ENCODE results near the gene KRIT1.

The KRIT1 gene

DNA sequence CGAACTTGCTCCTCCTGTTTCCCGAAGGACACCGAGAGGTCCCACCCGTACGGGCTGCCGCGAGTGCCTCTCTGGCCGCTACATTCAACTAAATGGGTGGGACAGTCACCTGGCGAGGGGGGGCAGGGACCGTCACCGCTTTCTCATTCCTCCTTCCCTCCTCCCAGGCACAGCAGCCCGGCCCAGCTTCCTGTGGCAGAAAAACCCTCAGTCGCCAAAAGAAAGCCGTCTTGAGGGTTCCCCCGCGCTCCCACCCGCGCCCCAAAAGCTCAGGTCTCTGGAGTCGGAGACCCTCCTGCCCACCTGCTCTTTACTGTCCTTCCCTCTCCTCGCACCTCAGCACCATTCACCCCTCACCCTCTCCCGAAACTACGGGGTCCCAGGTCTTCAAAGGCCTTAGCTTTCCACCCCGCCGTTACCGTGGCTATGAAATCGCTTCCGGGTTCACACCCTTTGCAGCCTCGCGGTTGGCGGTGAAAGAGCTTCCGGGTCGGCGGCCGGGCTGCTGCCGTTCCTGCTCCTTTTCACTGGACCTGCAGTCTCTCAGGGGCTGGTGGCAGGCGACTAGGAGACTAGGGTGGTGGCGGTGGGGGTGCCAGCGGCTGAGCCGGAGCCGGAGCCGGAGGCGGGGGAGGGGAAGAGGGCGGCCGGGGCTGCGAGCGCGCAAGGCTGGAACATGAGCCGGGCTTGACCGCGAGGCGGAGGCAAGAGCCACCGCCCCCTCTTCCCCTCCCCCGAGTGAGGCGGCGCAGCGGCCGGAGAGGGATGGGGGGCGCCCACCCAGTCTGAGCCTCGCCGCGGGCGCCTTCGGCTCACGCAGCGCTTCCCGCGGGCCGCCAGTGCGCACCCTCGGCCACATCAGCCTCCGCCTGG, at the start of gene KRIT1, which contains the start of gene ANKIB1:
Gene KRIT1, minus strand, starts transcription at position 428 of the 873 bp plus-strand sequence. CDS start 3,779 bp downstream, outside the sequence.
Gene ANKIB1, plus strand, starts transcription at position 488 of the 873 bp plus-strand sequence. CDS start 49,005 bp downstream, outside the sequence.
- Histone ChIP-seq H3K9me3 (ENCODE audit: control insufficient read depth, insufficient read depth, low read length) (no peaks in the 10 kb centered on the region), H3K4me1 (ENCODE audit: control insufficient read depth, insufficient read depth, low read length) (no peaks in the 10 kb centered on the region), H3K36me3 (ENCODE audit: control insufficient read depth, insufficient read depth, low read length) (no peaks in the 10 kb centered on the region), H3K27me3 (ENCODE audit: control insufficient read depth, insufficient read depth, low read length) (no peaks in the 10 kb centered on the region), H3K27ac (ENCODE audit: low read length) (no peak within 1 kb of the TSS), H3K4me3 (ENCODE audit: low read length) (peak within 1 kb of the TSS; percentile 89)
- peak; percentile 71 for DNase-seq (ENCODE audit: low read depth, low spot score)
- WGBS (ENCODE audit: insufficient coverage, insufficient read length), result no CpG with 5 or more reads among the region's 71 CpGs

GRCh38 chr7:92295391-92295790, 49.7 kb upstream of the KRIT1 start:
- Histone ChIP-seq H3K27ac (ENCODE audit: low read length) (no peak overlapping the region), H3K27me3 (ENCODE audit: control insufficient read depth, insufficient read depth, low read length) (no peaks in the 10 kb centered on the region), H3K36me3 (ENCODE audit: control insufficient read depth, insufficient read depth, low read length) (no peaks in the 10 kb centered on the region), H3K9me3 (ENCODE audit: control insufficient read depth, insufficient read depth, low read length) (no peaks in the 10 kb centered on the region), H3K4me1 (ENCODE audit: control insufficient read depth, insufficient read depth, low read length) (no peaks in the 10 kb centered on the region), H3K4me3 (ENCODE audit: low read length) (no peak overlapping the region)
- no CpG with 5 or more reads among the region's 1 CpG for WGBS (ENCODE audit: insufficient coverage, insufficient read length)
- DNase-seq (ENCODE audit: low read depth, low spot score), result no peak

DNA sequence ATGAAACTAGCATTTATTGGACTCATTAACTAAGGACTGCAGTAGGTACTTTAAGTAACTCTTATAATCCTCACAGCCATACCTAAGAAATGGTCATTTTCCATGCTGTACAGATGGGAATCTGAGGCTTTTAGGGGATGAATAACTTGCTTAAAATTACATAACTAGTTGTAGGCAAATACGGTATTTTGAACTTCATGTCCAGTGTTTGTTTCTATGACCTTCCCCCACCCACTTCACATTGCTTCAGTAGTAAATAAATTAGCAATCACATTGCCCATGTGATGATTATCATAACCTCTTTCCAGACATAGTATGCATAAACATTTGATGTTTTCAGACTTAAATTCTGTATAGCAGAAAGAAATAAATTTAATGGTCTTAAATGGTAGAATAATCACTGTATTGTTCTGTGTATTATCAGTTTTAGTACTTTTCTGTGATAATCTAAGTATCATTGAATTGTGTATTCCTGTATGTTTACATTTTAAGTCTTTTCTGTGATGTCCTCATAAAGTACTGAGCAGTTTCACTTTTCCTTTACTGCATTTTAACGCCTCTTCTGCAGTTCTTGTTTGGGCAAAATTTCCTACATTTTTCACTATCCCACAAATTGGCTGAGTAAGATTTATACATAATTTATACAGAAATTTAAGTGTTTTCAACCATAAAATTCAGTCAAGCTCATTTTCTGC, 48.3 kb upstream of the KRIT1 start:
- Histone ChIP-seq H3K9me3 (ENCODE audit: control insufficient read depth, insufficient read depth, low read length) (no peaks in the 10 kb centered on the region), H3K27ac (ENCODE audit: low read length) (no peak overlapping the region), H3K4me1 (ENCODE audit: control insufficient read depth, insufficient read depth, low read length) (no peaks in the 10 kb centered on the region), H3K27me3 (ENCODE audit: control insufficient read depth, insufficient read depth, low read length) (no peaks in the 10 kb centered on the region), H3K4me3 (ENCODE audit: low read length) (no peak overlapping the region), H3K36me3 (ENCODE audit: control insufficient read depth, insufficient read depth, low read length) (no peaks in the 10 kb centered on the region)
- DNase-seq (ENCODE audit: low read depth, low spot score), result no peak
- WGBS (ENCODE audit: insufficient coverage, insufficient read length), result no CpG with 5 or more reads among the region's 2 CpGs

DNA sequence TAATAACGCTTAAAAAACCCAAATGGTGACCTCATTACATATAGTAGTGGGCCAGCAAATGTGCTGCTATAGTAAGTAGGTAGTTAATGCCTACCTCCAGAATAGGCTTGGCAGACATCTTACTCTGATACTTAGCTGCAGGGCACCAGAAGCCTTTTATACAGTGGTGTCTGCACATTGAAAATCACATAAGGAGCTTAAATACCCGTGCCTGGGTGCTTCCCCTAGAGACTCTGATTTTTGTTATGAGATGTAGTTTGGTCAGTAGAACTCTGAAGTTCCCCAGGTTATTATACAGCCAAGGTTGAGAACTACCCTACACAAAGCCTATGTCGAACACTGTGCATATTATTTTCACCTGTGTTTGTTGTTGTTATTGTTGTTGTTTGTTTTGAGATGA, 47.3 kb upstream of the KRIT1 start:
- H3K9me3 ChIP-seq (ENCODE audit: control insufficient read depth, insufficient read depth, low read length), result no peaks in the 10 kb centered on the region
- no peaks in the 10 kb centered on the region for H3K27me3 ChIP-seq (ENCODE audit: control insufficient read depth, insufficient read depth, low read length)
- no peak for DNase-seq (ENCODE audit: low read depth, low spot score)
- no peak overlapping the region for H3K27ac ChIP-seq (ENCODE audit: low read length)
- no CpG with 5 or more reads among the region's 3 CpGs for WGBS (ENCODE audit: insufficient coverage, insufficient read length)
- no peaks in the 10 kb centered on the region for H3K4me1 ChIP-seq (ENCODE audit: control insufficient read depth, insufficient read depth, low read length)
- no peaks in the 10 kb centered on the region for H3K36me3 ChIP-seq (ENCODE audit: control insufficient read depth, insufficient read depth, low read length)
- H3K4me3 ChIP-seq (ENCODE audit: low read length), result no peak overlapping the region

DNA sequence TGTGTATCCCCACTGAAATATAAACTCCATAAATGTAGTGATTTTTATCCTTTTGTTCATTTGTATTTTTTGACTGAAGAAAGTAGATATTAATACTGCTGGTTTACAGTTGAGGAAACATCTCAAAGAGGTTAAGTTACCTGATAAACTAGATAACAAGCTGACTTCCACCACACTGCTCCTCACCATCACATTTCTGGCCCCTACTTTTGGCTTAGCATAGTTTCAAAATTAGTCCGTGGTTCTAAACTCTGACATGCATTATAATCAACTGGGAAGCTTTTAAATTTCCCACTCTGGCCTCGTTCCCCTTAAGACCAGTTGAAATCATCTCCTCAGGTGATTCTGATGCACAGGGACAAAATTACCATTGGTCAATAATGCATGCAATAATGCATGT, 43.6 kb upstream of the KRIT1 start:
- no peaks in the 10 kb centered on the region for H3K27me3 ChIP-seq (ENCODE audit: control insufficient read depth, insufficient read depth, low read length)
- no peaks in the 10 kb centered on the region for H3K9me3 ChIP-seq (ENCODE audit: control insufficient read depth, insufficient read depth, low read length)
- H3K27ac ChIP-seq (ENCODE audit: low read length), result no peak overlapping the region
- DNase-seq (ENCODE audit: low read depth, low spot score), result no peak
- H3K36me3 ChIP-seq (ENCODE audit: control insufficient read depth, insufficient read depth, low read length), result no peaks in the 10 kb centered on the region
- no peaks in the 10 kb centered on the region for H3K4me1 ChIP-seq (ENCODE audit: control insufficient read depth, insufficient read depth, low read length)
- no peak overlapping the region for H3K4me3 ChIP-seq (ENCODE audit: low read length)
- no CpG with 5 or more reads among the region's 2 CpGs for WGBS (ENCODE audit: insufficient coverage, insufficient read length)

- H3K27me3 ChIP-seq (ENCODE audit: control insufficient read depth, insufficient read depth, low read length), result no peaks in the 10 kb centered on the region
- H3K4me1 ChIP-seq (ENCODE audit: control insufficient read depth, insufficient read depth, low read length), result peaks cover 4% of the 10 kb centered on the region; the same call in 1 of the 2 replicates
- H3K27ac ChIP-seq (ENCODE audit: low read length), result no peak overlapping the region
- H3K4me3 ChIP-seq (ENCODE audit: low read length), result no peak overlapping the region
- no peaks in the 10 kb centered on the region for H3K9me3 ChIP-seq (ENCODE audit: control insufficient read depth, insufficient read depth, low read length)
- WGBS (ENCODE audit: insufficient coverage, insufficient read length), result no CpG with 5 or more reads among the region's 1 CpG
- no peaks in the 10 kb centered on the region for H3K36me3 ChIP-seq (ENCODE audit: control insufficient read depth, insufficient read depth, low read length)
- DNase-seq (ENCODE audit: low read depth, low spot score), result no peak
Measured at GRCh38 chr7:92282930-92283329, 37.2 kb upstream of the KRIT1 start.

DNA sequence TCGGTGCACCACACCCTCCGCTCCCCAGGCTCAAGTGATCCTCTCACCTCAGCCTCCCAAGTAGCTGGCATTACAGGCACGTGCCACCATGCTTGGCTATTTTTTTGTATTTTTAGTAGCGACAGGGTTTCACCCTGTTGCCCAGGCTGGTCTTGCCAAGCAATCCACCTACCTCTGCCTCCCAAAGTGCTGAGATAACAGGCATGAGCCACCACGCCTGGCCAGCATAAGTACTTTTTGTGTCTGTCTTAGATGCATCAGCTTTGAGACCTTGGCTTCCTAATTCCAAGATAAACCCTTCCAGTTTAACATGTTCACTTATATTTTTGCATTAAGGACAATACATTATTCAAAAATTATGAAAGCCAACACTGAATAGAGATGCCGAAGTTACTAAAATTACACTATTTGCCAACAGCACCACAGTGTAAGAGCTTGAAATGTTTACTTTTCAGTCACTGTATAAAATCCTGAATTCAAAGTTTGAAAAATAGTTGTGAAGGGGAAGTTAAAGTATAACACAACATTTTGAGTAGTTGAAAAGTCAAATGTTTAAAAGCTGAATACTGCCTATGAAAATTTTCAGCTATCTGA, 36.6 kb upstream of the KRIT1 start:
- Histone ChIP-seq H3K27ac (ENCODE audit: low read length) (no peak overlapping the region), H3K4me3 (ENCODE audit: low read length) (no peak overlapping the region), H3K27me3 (ENCODE audit: control insufficient read depth, insufficient read depth, low read length) (no peaks in the 10 kb centered on the region), H3K9me3 (ENCODE audit: control insufficient read depth, insufficient read depth, low read length) (no peaks in the 10 kb centered on the region), H3K4me1 (ENCODE audit: control insufficient read depth, insufficient read depth, low read length) (peaks cover 4% of the 10 kb centered on the region; the same call in 1 of the 2 replicates), H3K36me3 (ENCODE audit: control insufficient read depth, insufficient read depth, low read length) (no peaks in the 10 kb centered on the region)
- no CpG with 5 or more reads among the region's 6 CpGs for WGBS (ENCODE audit: insufficient coverage, insufficient read length)
- DNase-seq (ENCODE audit: low read depth, low spot score), result no peak

DNA sequence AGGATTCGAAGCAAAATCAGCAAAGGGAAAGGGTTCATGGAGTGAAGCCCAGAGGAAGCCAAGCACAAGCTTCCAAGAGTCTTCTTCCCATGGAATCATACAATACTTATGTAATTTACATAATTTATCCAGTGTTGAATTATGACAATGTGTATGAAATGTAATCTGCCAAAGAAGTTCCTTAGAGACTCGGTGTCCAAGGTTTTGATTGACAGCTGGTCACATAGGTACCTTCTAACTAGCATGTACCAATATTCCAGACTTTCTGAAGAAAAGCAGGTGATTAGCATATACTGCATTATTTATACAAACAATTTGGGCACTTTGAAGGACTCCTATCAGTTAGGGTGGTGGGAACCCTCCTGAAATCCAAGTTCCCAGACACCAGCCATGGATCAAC, 35.3 kb upstream of the KRIT1 start:
- Histone ChIP-seq H3K27me3 (ENCODE audit: control insufficient read depth, insufficient read depth, low read length) (no peaks in the 10 kb centered on the region), H3K36me3 (ENCODE audit: control insufficient read depth, insufficient read depth, low read length) (no peaks in the 10 kb centered on the region), H3K27ac (ENCODE audit: low read length) (no peak overlapping the region), H3K4me3 (ENCODE audit: low read length) (no peak overlapping the region), H3K4me1 (ENCODE audit: control insufficient read depth, insufficient read depth, low read length) (peaks cover 4% of the 10 kb centered on the region; the same call in 1 of the 2 replicates), H3K9me3 (ENCODE audit: control insufficient read depth, insufficient read depth, low read length) (no peaks in the 10 kb centered on the region)
- no CpG with 5 or more reads among the region's 2 CpGs for whole genome bisulfite sequencing (ENCODE audit: insufficient coverage, insufficient read length)
- DNase-seq (ENCODE audit: low read depth, low spot score), result no peak

GRCh38 chr7:92279396-92280031, 33.8 kb upstream of the KRIT1 start:
- H3K4me1 ChIP-seq (ENCODE audit: control insufficient read depth, insufficient read depth, low read length), result peaks cover 4% of the 10 kb centered on the region; the same call in 1 of the 2 replicates

GRCh38 chr7:92276460-92276864, 30.7 kb upstream of the KRIT1 start:
- no CpG with 5 or more reads among the region's 2 CpGs for whole genome bisulfite sequencing (ENCODE audit: insufficient coverage, insufficient read length)
- no peak for DNase-seq (ENCODE audit: low read depth, low spot score)
- Histone ChIP-seq H3K4me3 (ENCODE audit: low read length) (no peak overlapping the region), H3K27me3 (ENCODE audit: control insufficient read depth, insufficient read depth, low read length) (no peaks in the 10 kb centered on the region), H3K4me1 (ENCODE audit: control insufficient read depth, insufficient read depth, low read length) (peaks cover 4% of the 10 kb centered on the region; the same call in 1 of the 2 replicates), H3K9me3 (ENCODE audit: control insufficient read depth, insufficient read depth, low read length) (no peaks in the 10 kb centered on the region), H3K27ac (ENCODE audit: low read length) (no peak overlapping the region), H3K36me3 (ENCODE audit: control insufficient read depth, insufficient read depth, low read length) (no peaks in the 10 kb centered on the region)

More at GRCh38 chr7:92279396-92280031, 33.8 kb upstream of the KRIT1 start:
- no peak overlapping the region for H3K27ac ChIP-seq (ENCODE audit: low read length)
- DNase-seq (ENCODE audit: low read depth, low spot score), result no peak
- no peaks in the 10 kb centered on the region for H3K9me3 ChIP-seq (ENCODE audit: control insufficient read depth, insufficient read depth, low read length)
- no peaks in the 10 kb centered on the region for H3K36me3 ChIP-seq (ENCODE audit: control insufficient read depth, insufficient read depth, low read length)
- H3K27me3 ChIP-seq (ENCODE audit: control insufficient read depth, insufficient read depth, low read length), result no peaks in the 10 kb centered on the region
- no peak overlapping the region for H3K4me3 ChIP-seq (ENCODE audit: low read length)
- WGBS (ENCODE audit: insufficient coverage, insufficient read length), result no CpG with 5 or more reads among the region's 2 CpGs

Data from iPS DF 6.9 (cell line).